ENCODE measurements around the gene BEX3.
"Not testable (repeated sequence)": the region's sequence is repeated elsewhere in the genome, so short reads cannot be mapped to it uniquely, and the experiment has no call there.

BEX3 gene

GRCh38 chrX:103384672-103385071 is 8.3 kb downstream of the BEX3 start:
- no peak for DNase-seq

GRCh38 chrX:103385283-103385830 is 9.0 kb downstream of the BEX3 start:
- DNase-seq = not testable (repeated sequence)

DNA sequence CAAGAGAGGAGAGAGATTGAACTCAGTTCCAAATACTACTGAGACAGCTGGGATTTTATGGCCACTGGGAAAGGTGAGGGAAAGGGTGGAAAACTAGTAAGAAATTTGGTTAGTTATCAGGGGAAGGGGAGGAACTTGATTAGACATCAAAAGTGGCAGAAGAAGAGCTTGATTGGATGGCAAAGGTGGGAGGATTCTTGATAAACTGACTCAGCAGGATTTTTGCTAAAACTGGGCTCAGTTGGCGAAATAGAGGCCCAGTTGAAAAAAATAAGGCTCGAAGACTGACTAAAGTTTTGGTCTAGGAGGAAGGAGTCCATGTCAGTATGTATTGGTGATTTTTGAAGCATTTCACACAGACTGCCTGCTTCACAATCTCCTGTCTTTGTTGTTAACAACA is 10.0 kb downstream of the BEX3 start:
- DNase-seq = no peak

GRCh38 chrX:103393487-103393886 is 17.1 kb downstream of the BEX3 start:
- DNase-seq = no peak

GRCh38 chrX:103396186-103396585 is 19.8 kb downstream of the BEX3 start:
- DNase-seq = no peak

DNA sequence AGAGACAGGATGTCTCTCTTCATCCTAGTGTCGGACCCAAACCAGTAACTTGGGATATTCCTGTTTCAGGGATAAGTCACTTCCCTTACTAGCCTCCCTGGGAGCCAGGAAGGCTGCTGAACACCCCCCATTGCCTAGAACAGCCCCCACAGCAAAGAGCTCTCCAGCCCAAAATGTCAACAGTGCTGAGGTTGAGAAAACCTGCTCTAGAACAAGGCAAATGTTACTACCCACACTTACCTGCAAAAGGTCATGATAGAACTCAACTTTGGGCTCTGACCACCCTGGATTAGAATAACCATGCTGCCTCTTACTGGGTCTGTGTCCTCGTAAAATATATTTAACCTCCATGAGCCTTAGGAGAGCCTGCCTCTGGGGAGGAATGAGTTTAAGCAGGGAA is 20.3 kb downstream of the BEX3 start:
- no peak for DNase-seq

DNA sequence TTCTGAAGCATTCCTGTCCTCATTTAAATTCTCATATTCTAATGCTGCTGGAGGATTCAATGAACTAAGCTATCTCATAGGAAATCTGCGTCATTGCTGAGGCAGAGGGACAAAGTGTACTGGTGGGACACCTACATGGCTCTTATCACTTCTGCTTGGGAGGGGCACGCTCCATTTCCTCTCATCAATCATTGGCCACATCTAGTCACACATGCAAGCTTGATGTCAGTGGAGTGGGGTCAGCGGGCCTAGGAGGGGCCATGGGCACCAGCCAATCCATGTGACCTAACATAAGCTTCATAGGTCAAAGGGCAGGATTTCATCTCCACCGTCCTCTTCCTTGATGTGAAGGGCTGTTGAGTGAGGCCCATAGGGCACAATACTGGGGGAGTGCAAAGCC is 21.4 kb downstream of the BEX3 start:
- no peak for DNase-seq

DNA sequence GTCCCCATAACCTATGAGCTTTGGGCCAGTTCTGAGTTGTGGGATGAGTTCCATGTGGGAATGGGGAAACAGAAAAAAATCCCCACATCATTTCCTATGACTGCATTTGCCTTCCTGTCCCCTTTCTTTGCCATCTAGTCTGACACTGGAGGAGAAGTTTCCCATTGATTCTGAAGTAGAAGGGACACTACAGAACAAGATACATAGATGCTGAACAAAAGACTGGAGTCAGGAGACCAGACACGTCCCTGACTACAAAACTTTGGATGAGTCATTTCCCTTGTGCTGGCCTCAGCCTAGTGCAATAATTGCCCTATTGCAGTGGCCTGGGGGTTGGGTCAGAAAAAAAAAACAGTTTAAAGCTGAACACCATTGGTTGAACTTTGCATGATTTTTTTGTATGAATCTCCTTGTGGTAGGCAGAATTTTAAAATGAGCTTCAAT is 22.1 kb downstream of the BEX3 start:
- DNase-seq = no peak

DNA sequence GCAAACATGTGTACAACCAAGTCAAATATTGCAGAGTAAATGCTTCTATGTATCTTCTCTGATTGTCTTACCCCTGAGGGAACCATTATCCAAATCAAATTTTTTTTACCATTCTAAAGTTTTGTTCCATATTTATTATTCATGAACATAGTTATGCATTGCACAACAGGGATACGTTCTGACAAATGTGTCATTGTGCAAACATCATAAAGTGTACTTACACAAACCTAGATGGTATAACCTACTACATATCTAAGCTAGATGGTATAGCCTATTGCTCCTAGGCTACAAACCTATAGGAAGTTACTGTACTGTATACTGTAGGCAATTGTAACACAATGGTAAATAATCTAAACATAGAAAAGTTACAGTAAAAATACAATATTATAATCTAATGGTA is 23.4 kb downstream of the BEX3 start:
- no peak for DNase-seq

GRCh38 chrX:103400931-103401330 is 24.6 kb downstream of the BEX3 start:
- DNase-seq = no peak

DNA sequence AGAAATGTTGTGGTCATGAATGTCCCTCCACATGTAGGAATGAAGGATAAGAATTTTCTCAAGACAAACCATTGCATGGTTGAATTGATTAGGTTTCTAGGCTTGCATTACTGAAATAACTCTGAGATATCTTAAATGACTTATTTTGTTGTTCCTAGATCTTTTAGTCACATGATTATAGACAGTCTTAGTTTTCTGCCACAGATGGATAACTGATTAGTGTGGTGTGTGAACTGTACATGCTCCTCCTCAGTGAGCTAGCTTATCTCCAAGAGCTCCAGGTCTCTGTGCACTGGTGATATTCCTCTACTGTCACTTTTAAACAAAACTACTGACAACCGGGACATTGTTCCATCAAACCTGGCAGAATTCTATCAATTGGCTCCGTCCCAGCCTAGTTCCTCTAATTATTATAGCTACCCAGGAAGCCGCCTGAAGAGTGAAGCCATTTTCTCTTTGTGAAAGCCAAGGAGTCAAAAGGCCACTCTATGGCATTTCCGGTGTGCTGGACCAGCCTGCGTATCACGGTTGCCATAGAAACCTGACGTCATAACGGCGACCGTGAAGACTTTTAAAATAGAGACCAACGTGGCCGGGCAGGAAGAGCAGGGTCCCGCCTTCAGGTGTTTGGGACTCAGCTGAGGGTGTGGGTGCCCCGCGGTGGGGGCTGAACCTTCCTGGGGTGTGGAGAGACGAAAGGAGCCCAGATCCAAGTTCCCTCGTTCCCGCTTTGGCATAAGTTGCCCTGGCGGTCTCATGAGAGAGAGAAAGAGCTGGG is 28.1 kb downstream of the BEX3 start:
- DNase-seq = peak; percentile 47

DNA sequence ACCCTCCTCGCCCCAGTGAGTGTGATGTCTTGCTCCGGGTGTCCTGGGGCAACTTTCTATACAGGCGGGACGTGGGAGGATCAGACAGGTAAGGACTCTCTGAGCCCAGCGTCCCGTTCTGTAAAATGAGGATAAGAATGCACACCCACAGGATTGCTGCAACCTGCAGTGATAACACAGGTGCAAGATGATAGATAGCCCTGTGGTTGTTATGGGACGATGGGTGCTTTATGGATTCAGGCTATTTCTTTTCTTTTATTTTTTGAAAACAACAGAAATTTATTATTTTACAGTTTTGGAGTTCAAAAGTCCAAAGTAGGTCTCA is 28.6 kb downstream of the BEX3 start:
- no peak for DNase-seq

- no peak for DNase-seq
These were observed 29.9 kb downstream of the BEX3 start for GRCh38 chrX:103406256-103406655.

DNA sequence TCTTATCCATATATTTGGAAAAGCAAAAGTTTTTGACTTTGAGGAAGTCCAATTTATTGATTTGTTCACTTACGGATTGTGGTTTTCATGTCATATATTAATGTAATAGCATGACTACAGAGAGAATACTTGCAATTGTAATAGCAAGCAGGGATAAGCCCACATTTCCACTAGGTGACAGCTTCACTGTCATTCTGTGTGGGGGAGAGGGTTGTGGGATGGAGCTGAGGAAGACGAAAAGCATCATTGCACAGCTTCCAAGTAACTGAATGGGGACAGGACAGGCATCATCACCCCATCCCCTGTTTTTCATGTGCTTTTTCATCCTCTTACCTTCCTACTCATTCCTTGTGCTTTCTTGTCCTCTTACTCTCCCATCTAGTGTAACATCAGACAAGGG is 31.4 kb downstream of the BEX3 start:
- no peak for DNase-seq

- DNase-seq = not testable (repeated sequence)
These were observed 35.4 kb downstream of the BEX3 start for GRCh38 chrX:103411721-103412120.

- no peak for DNase-seq
These were observed 37.5 kb downstream of the BEX3 start for GRCh38 chrX:103413705-103414387.

DNA sequence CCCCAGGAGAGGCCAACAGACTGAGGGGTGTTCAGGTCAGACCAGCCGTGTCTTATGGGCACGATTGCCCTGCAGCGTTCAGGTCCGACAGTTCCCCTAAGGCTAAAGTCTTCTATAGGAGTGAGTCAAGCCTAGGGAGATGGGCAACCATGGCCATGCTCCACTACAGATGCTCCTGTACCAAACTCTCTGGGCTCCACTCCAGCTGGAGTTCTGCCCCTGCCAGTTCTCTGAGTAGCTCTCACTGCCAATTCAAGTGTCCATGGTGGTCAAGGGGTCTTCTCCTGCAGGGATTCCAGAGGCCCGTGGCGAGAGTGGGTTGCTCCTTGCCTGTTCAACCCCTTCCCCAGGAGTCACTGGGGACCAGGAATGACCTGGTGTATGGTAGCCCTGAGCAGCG is 38.2 kb downstream of the BEX3 start:
- DNase-seq = no peak

GRCh38 chrX:103415068-103415467 is 38.7 kb downstream of the BEX3 start:
- no peak for DNase-seq

DNA sequence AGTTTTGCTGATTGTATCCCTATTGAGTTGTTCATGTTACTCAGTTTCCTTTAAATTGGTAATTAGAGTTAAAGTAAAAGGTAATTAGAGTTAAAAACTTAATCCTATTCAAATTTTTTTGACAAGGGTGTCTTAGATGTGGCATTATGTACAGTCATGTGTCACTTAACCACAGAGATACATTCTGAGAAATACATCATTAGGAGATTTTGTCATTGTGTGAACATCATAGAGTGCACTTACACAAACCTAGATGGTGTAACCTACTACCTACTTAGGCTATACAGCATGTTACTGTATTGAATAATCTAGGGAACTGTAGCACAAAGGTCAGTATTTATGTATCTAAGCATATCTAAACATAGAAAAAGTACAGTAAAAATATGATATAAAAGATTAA is 39.2 kb downstream of the BEX3 start:
- no peak for DNase-seq

DNA sequence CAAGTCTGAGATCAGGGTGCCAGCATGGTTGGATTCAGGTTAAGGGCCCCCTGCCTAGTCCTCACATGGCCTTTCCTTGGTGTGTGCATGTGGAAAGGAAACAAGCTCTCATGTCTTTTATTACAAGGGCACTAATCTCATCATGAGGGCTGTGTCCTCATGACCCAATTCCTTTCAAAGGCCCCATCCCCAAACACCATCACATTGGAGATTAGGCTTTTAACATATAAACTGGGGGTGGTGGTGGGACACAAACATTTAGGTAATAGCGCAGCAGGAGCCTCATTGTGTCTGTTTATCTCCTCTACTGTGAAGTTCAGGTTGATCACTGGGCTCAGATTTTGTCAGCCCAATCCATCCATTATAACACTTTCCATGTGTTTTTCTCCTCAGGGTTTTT is 41.0 kb downstream of the BEX3 start:
- no peak for DNase-seq

- DNase-seq = no peak
These were observed 41.6 kb downstream of the BEX3 start for GRCh38 chrX:103417933-103418332.

- no peak for DNase-seq
These were observed 42.5 kb downstream of the BEX3 start for GRCh38 chrX:103418811-103419340.

DNA sequence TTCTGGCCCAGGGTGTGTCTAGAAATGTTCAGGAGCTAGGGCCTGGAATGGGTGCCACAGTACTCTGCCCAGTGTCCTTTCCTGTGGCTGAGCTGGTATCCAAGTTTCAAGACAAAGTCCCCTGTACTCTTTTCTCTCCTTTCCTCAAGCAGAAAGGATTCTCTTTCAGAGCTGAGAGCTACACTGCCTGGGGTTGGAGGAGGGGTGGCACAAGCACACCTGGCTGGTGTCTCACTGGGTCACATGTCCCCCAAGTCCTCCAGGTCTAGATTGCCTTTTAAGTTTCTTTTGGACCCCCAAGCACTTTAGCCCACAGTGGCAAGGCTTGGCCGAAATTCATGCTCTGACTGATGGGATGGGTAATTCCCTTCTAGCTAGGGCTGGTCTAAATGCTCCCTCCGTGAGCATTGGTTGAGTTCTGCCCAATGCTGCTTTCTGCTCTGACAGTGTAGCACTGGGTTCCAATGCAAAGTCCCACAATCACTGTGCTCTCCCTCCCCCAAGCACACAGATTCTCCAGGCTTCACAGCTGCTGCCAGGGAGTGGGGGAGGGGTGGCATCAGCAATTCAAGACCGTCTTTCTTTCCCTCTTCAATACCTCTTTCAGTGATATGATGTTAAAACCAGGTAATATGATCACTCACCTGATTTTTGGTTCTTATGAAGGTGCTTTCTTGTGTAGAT is 47.8 kb downstream of the BEX3 start:
- DNase-seq = no peak

Data from stimulated activated CD4-positive, alpha-beta T cell treated with anti-CD3 and anti-CD28 coated beads, Interleukin-4, amount 100 ng/mL, for 24 hours (primary cell).